GM12878 (cell line): ENCODE data around the gene GSPT1. TPM values are rescaled to one million over a fixed set of nuclear protein-coding genes. Genes with fewer than 3 reads are reported as not detected.

Source experiments
- CBFB ChIP-seq: IDR thresholded peaks from 2 replicates; pipeline ENCODE4 v1.6.1; 2016; ENCODE audit warnings: antibody characterized with exemption, low read depth
- CBX5 ChIP-seq: sonication (generic); IDR thresholded peaks from 2 replicates; pipeline ENCODE4 v1.6.1; 2016; ENCODE audit warnings: low read depth, moderate library complexity, mild to moderate bottlenecking, inconsistent platforms
- DPF2 ChIP-seq: fragments of 450-650 bp; IDR thresholded peaks from 2 replicates; pipeline ENCODE4 v1.6.1; 2017; ENCODE audit warnings: mild to moderate bottlenecking
- KDM1A ChIP-seq: fragments of 200-600 bp; sonication (generic); IDR thresholded peaks from 2 replicates; pipeline ENCODE4 v1.6.1; 2016; ENCODE audit warnings: borderline replicate concordance
- MXI1 ChIP-seq: fragments of 150-350 bp; IDR thresholded peaks from 2 replicates; pipeline ENCODE4 v1.6.1; 2011; ENCODE audit warnings: low read depth, mild to moderate bottlenecking, inconsistent platforms, low read length, improper control_type of control experiment
- NR2F1 ChIP-seq: fragments of 450-650 bp; conservative IDR thresholded peaks from 2 replicates; pipeline ENCODE4 v1.6.1; 2017; ENCODE audit warnings: mild to moderate bottlenecking
- PML ChIP-seq: IDR thresholded peaks from 2 replicates; pipeline ENCODE4 v1.6.1; 2012; ENCODE audit warnings: low read length, inconsistent platforms
- POLR2AphosphoS5 ChIP-seq: IDR thresholded peaks from 2 replicates; pipeline ENCODE4 v1.6.1; 2011; ENCODE audit warnings: mild to moderate bottlenecking, low read length, inconsistent platforms
- SRF ChIP-seq, 2 experiments: IDR thresholded peaks; 2 replicates each; pipeline ENCODE4 v1.6.1; 2011; ENCODE audit warnings: low read depth in 2 of 2, low read length in 2 of 2, mild to moderate bottlenecking in 1 of 2, moderate library complexity in 1 of 2
- TARDBP ChIP-seq: IDR thresholded peaks from 2 replicates; pipeline ENCODE4 v1.6.1; 2016; ENCODE audit warnings: borderline replicate concordance
- ZZZ3 ChIP-seq: IDR thresholded peaks from 2 replicates; pipeline ENCODE4 v1.6.1; 2011; ENCODE audit warnings: low read depth; ENCODE audit not compliant: control insufficient read depth, insufficient read length
- polyA plus RNA-seq, 11 experiments: library from polyadenylated mRNA; depleted of rRNA in 4 of 11; unstranded in 6 of 11; stranded (reverse) in 5 of 11; fragments of >200 nt; fragmentation: Nextera tagmentation in 4 of 11; fragmentation: Illumina TruSeq in 1 of 11; extraction: Ambion mirVana in 4 of 11; extraction: Trizol in 1 of 11; gene quantifications; 1 replicate in 1 of 11; 2 replicates in 10 of 11; pipeline versions ENCODE4 v1.2.1 to v1.2.3, GENCODE V29; 2011 to 2016; ENCODE audit warnings: inconsistent platforms in 2 of 11, missing spikeins in 2 of 11, low read depth in 1 of 11
- total RNA-seq, 4 experiments: library from RNA; depleted of rRNA in 3 of 4; stranded (reverse); fragments of >200 nt in 3 of 4; fragmentation: Illumina TruSeq in 1 of 4; extraction: Trizol in 1 of 4; gene quantifications; 2 replicates each; pipeline versions ENCODE4 v1.2.1 to v1.2.3, GENCODE V29; 2013 to 2021
- TF ChIP-seq, protein P1 (sequence below): fragments of 450-650 bp; IDR thresholded peaks from 2 replicates; pipeline ENCODE4 v1.6.1; 2016; ENCODE audit warnings: mild to moderate bottlenecking, moderate library complexity, borderline replicate concordance
- TF ChIP-seq, protein P2 (sequence below): IDR thresholded peaks from 2 replicates; pipeline ENCODE4 v1.6.1; 2012; ENCODE audit warnings: mild to moderate bottlenecking, low read depth, low read length
- TF ChIP-seq, protein P3 (sequence below): fragments of 450-650 bp; IDR thresholded peaks from 2 replicates; pipeline ENCODE4 v1.6.1; 2017; ENCODE audit warnings: mild to moderate bottlenecking, low read depth, inconsistent platforms; ENCODE audit not compliant: poor library complexity, severe bottlenecking
- TF ChIP-seq, protein P4 (sequence below): IDR thresholded peaks from 2 replicates; pipeline ENCODE4 v1.6.1; 2011; ENCODE audit warnings: borderline replicate concordance, low read depth, mild to moderate bottlenecking, moderate library complexity, low read length; ENCODE audit not compliant: insufficient read depth, poor library complexity, severe bottlenecking
- TF ChIP-seq, protein P5 (sequence below): fragments of 150-350 bp; IDR thresholded peaks from 2 replicates; pipeline ENCODE4 v1.6.1; 2014; ENCODE audit warnings: mild to moderate bottlenecking, low read depth, low read length

Gene GSPT1
- total and polyA plus RNA-seq, 10 of the 15 experiments (the other 5 are each of a cell fraction or from before 2014, with no cell fraction given), result 46.7 to 181 (median 99.6) TPM

DNA sequence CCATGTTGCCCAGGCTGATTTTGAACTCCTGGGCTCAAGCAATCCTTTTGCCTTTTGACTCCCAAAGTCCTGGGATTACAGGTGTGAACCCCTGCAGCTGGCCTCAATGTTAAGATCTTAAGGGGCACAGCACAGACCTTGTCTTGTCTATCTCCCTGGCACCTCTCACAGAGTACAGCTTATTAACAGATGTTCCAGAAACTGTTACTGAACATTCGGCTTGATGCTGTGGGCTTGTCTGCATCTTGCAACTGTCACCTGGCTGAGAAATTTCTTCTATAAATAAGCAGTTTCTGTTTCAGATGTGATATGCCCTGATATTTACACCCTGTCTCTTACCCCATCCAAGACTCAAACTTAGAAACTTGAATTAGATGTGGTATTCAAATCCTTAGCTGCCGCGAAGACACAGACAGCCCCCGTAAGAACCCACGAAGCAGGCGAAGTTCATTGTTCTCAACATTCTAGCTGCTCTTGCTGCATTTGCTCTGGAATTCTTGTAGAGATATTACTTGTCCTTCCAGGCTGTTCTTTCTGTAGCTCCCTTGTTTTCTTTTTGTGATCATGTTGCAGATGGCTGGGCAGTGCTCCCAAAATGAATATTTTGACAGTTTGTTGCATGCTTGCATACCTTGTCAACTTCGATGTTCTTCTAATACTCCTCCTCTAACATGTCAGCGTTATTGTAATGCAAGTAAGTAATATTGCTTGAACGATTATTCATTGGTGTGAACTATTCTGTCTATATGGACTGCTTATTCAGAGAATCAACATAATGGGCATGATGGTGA lies 49.2 kb upstream of the GSPT1 start, which contains the start of gene TNFRSF17 (continued):
- TF ChIP-seq, protein P1, sequence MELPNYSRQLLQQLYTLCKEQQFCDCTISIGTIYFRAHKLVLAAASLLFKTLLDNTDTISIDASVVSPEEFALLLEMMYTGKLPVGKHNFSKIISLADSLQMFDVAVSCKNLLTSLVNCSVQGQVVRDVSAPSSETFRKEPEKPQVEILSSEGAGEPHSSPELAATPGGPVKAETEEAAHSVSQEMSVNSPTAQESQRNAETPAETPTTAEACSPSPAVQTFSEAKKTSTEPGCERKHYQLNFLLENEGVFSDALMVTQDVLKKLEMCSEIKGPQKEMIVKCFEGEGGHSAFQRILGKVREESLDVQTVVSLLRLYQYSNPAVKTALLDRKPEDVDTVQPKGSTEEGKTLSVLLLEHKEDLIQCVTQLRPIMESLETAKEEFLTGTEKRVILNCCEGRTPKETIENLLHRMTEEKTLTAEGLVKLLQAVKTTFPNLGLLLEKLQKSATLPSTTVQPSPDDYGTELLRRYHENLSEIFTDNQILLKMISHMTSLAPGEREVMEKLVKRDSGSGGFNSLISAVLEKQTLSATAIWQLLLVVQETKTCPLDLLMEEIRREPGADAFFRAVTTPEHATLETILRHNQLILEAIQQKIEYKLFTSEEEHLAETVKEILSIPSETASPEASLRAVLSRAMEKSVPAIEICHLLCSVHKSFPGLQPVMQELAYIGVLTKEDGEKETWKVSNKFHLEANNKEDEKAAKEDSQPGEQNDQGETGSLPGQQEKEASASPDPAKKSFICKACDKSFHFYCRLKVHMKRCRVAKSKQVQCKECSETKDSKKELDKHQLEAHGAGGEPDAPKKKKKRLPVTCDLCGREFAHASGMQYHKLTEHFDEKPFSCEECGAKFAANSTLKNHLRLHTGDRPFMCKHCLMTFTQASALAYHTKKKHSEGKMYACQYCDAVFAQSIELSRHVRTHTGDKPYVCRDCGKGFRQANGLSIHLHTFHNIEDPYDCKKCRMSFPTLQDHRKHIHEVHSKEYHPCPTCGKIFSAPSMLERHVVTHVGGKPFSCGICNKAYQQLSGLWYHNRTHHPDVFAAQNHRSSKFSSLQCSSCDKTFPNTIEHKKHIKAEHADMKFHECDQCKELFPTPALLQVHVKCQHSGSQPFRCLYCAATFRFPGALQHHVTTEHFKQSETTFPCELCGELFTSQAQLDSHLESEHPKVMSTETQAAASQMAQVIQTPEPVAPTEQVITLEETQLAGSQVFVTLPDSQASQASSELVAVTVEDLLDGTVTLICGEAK, result 0 out of 2 replicates have a peak, but pooled peaks have one; percentile 8
- TF ChIP-seq PML (peak; percentile 76), NR2F1 (peak; percentile 54), DPF2 (peak; percentile 79; the same call in 1 of the 2 replicates), MXI1 (peak; percentile 78), CBFB (peak; percentile 75; the same call in 1 of the 2 replicates), ZZZ3 (no peak), SRF (IDR thresholded peaks at IDR 0.05; ENCODE audit: low read depth in 2 of 2, low read length in 2 of 2) (0 out of 4 replicates have a peak, but pooled peaks of 1 of the 2 experiments have one; percentile 1), TARDBP (no peak), KDM1A (no peak), POLR2AphosphoS5 (peak; percentile 89), CBX5 (peak; percentile 91; the same call in 1 of the 2 replicates)
- TF ChIP-seq, protein P2, sequence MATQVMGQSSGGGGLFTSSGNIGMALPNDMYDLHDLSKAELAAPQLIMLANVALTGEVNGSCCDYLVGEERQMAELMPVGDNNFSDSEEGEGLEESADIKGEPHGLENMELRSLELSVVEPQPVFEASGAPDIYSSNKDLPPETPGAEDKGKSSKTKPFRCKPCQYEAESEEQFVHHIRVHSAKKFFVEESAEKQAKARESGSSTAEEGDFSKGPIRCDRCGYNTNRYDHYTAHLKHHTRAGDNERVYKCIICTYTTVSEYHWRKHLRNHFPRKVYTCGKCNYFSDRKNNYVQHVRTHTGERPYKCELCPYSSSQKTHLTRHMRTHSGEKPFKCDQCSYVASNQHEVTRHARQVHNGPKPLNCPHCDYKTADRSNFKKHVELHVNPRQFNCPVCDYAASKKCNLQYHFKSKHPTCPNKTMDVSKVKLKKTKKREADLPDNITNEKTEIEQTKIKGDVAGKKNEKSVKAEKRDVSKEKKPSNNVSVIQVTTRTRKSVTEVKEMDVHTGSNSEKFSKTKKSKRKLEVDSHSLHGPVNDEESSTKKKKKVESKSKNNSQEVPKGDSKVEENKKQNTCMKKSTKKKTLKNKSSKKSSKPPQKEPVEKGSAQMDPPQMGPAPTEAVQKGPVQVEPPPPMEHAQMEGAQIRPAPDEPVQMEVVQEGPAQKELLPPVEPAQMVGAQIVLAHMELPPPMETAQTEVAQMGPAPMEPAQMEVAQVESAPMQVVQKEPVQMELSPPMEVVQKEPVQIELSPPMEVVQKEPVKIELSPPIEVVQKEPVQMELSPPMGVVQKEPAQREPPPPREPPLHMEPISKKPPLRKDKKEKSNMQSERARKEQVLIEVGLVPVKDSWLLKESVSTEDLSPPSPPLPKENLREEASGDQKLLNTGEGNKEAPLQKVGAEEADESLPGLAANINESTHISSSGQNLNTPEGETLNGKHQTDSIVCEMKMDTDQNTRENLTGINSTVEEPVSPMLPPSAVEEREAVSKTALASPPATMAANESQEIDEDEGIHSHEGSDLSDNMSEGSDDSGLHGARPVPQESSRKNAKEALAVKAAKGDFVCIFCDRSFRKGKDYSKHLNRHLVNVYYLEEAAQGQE, result 0 out of 2 replicates have a peak, but pooled peaks have one; percentile 24
- TF ChIP-seq, protein P3, sequence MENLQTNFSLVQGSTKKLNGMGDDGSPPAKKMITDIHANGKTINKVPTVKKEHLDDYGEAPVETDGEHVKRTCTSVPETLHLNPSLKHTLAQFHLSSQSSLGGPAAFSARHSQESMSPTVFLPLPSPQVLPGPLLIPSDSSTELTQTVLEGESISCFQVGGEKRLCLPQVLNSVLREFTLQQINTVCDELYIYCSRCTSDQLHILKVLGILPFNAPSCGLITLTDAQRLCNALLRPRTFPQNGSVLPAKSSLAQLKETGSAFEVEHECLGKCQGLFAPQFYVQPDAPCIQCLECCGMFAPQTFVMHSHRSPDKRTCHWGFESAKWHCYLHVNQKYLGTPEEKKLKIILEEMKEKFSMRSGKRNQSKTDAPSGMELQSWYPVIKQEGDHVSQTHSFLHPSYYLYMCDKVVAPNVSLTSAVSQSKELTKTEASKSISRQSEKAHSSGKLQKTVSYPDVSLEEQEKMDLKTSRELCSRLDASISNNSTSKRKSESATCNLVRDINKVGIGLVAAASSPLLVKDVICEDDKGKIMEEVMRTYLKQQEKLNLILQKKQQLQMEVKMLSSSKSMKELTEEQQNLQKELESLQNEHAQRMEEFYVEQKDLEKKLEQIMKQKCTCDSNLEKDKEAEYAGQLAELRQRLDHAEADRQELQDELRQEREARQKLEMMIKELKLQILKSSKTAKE, result peak; percentile 99
- TF ChIP-seq, protein P4, sequence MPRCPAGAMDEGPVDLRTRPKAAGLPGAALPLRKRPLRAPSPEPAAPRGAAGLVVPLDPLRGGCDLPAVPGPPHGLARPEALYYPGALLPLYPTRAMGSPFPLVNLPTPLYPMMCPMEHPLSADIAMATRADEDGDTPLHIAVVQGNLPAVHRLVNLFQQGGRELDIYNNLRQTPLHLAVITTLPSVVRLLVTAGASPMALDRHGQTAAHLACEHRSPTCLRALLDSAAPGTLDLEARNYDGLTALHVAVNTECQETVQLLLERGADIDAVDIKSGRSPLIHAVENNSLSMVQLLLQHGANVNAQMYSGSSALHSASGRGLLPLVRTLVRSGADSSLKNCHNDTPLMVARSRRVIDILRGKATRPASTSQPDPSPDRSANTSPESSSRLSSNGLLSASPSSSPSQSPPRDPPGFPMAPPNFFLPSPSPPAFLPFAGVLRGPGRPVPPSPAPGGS, result peak; percentile 50
- TF ChIP-seq, protein P5, sequence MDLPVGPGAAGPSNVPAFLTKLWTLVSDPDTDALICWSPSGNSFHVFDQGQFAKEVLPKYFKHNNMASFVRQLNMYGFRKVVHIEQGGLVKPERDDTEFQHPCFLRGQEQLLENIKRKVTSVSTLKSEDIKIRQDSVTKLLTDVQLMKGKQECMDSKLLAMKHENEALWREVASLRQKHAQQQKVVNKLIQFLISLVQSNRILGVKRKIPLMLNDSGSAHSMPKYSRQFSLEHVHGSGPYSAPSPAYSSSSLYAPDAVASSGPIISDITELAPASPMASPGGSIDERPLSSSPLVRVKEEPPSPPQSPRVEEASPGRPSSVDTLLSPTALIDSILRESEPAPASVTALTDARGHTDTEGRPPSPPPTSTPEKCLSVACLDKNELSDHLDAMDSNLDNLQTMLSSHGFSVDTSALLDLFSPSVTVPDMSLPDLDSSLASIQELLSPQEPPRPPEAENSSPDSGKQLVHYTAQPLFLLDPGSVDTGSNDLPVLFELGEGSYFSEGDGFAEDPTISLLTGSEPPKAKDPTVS, result no peak
